AG09319 (cell line): ENCODE measurements around the gene PCDHB6.
A peak's percentile ranks its signal among the peaks of the same experiment; 100 is the strongest.
"Not testable (repeated sequence)": the region's sequence is repeated elsewhere in the genome, so short reads cannot be mapped to it uniquely, and the experiment has no call there.

ENCODE experiments used
- DNase-seq: peaks from one replicate; pipeline ENCODE4 v3.0.0-alpha.2; 2010; ENCODE audit warnings: low read depth; ENCODE audit errors: extremely low read depth
- CTCF ChIP-seq: IDR thresholded peaks from 2 replicates; pipeline ENCODE4 v1.5.1; 2011; ENCODE audit warnings: low read depth, mild to moderate bottlenecking, inconsistent platforms, low read length, moderate library complexity

PCDHB6 gene

GRCh38 chr5:141182248-141182647, 32.4 kb downstream of the PCDHB6 start, which contains the start of gene PCDHB16:
TSS of gene PCDHB16 (plus strand) at chr5:141182387. CDS start at chr5:141182560, 173 bp downstream.
- TF ChIP-seq CTCF = peak; percentile 6; the same call in 1 of the 2 replicates
- DNase-seq = no peak

- DNase-seq = not testable (repeated sequence)
These were observed 34.4 kb downstream of the PCDHB6 start for GRCh38 chr5:141184117-141184855.

- peak; percentile 23 for TF ChIP-seq CTCF
- DNase-seq = no peak
These were observed 37.1 kb downstream of the PCDHB6 start, which contains the start of gene PCDHB9 for GRCh38 chr5:141186897-141187512. TSS of gene PCDHB9 (plus strand) at chr5:141187161. CDS start at chr5:141187319, 158 bp downstream.

- DNase-seq = not testable (repeated sequence)
These were observed 38.8 kb downstream of the PCDHB6 start for GRCh38 chr5:141188682-141189081.

GRCh38 chr5:141189131-141189530, 39.3 kb downstream of the PCDHB6 start:
- DNase-seq = not testable (repeated sequence)

- TF ChIP-seq CTCF = peak; percentile 13
- no peak for DNase-seq
These were observed 42.4 kb downstream of the PCDHB6 start, which contains the start of gene PCDHB10 for GRCh38 chr5:141192110-141192725. TSS of gene PCDHB10 (plus strand) at chr5:141192353. CDS start at chr5:141192553, 200 bp downstream.

GRCh38 chr5:141194332-141194731, 44.5 kb downstream of the PCDHB6 start:
- DNase-seq = not testable (repeated sequence)

GRCh38 chr5:141196363-141196762, 46.5 kb downstream of the PCDHB6 start:
- DNase-seq = no peak
- TF ChIP-seq CTCF = no peak

GRCh38 chr5:141199359-141200235, 49.7 kb downstream of the PCDHB6 start, which contains the start of gene PCDHB11:
TSS of gene PCDHB11 (plus strand) at chr5:141199627. CDS start at chr5:141199775, 148 bp downstream.
- no peak for TF ChIP-seq CTCF
- no peak for DNase-seq

- DNase-seq = not testable (repeated sequence)
These were observed 51.3 kb downstream of the PCDHB6 start for GRCh38 chr5:141201126-141201525.

GRCh38 chr5:141201646-141202045, 51.8 kb downstream of the PCDHB6 start:
- DNase-seq = not testable (repeated sequence)
